HCT116 (cell line): Measurements from ENCODE around the gene BMERB1. TPM values are rescaled to one million over a fixed set of nuclear protein-coding genes. Genes with fewer than 3 reads are reported as not detected.

Experiments
- ATAC-seq: fragments of 200-7000 bp; cut with Tn5 transposase; 2 replicates; pipeline ENCODE4 v1.9.1; 2020; ENCODE audit warnings: mild to moderate bottlenecking, moderate library complexity
- BruUV-seq: library from RNA; stranded (reverse); fragments of 400-500 nt; replicated peaks from 2 replicates; lab custom pipeline; 2021; lab: Mats Ljungman, UMichigan
- CTCF ChIA-PET: fragments of 300-600 bp; sonication (Branson Sonifier 250); formaldehyde crosslinking; loops from one replicate; lab custom pipeline; 2021; ENCODE audit warnings: antibody characterized with exemption; lab: Charles Lee
- POLR2A ChIA-PET: fragments of 300-600, 350-600 bp; sonication (Branson Sonifier 250); formaldehyde crosslinking; loops from one replicate; lab custom pipeline; 2021; ENCODE audit warnings: antibody characterized with exemption; lab: Charles Lee
- RAD21 ChIA-PET, 2 experiments: fragments of 300-600 bp; sonication (Branson Sonifier 250); formaldehyde crosslinking; loops; one replicate each; lab custom pipeline; 2023; ENCODE audit warnings: low total read pairs in 2 of 2; ENCODE audit not compliant: uncharacterized antibody in 2 of 2, unreplicated experiment in 2 of 2, low non-redundant PET in 1 of 2; lab: Charles Lee
- DNase-seq: peaks from one replicate; pipeline ENCODE4 v3.0.0-alpha.2; 2010; ENCODE audit warnings: low read depth, low spot score
- H2AFZ ChIP-seq: fragments of 200-600 bp; shearing (Covaris generic), sonication (generic); 2 replicates; pipeline ENCODE4 v1.6.1; 2017; ENCODE audit warnings: low read depth, mixed run types, mixed read lengths, antibody characterized with exemption, low read length; ENCODE audit not compliant: poor library complexity, severe bottlenecking
- H3K27ac ChIP-seq: 2 replicates; pipeline ENCODE4 v1.5.1; 2012; ENCODE audit warnings: low read depth, low read length
- H3K27me3 ChIP-seq: fragments of 200-600 bp; sonication (generic); 2 replicates; pipeline ENCODE4 v1.6.1; 2016; ENCODE audit warnings: mixed run types, low read length, mixed read lengths; ENCODE audit not compliant: insufficient read depth
- H3K36me3 ChIP-seq, 2 experiments: fragments of 200-500 bp in 1 of 2; fragments of 200-600 bp in 1 of 2; sonication (Bioruptor generic) in 1 of 2; sonication (generic) in 1 of 2; 2 replicates each; pipeline versions ENCODE4 v1.5.1 to v1.6.1; 2014 to 2016; ENCODE audit warnings: low read length in 2 of 2, inconsistent platforms in 1 of 2, mixed read lengths in 1 of 2, mixed run types in 1 of 2; ENCODE audit not compliant: insufficient read depth in 2 of 2, control insufficient read depth in 1 of 2
- H3K4me1 ChIP-seq, 2 experiments: fragments of 200-600 bp in 1 of 2; sonication (generic) in 1 of 2; 2 replicates each; pipeline versions ENCODE4 v1.5.1 to v1.6.1; 2012 to 2017; ENCODE audit warnings: low read length in 2 of 2, inconsistent platforms in 1 of 2, mild to moderate bottlenecking in 1 of 2, mixed read lengths in 1 of 2, mixed run types in 1 of 2, moderate library complexity in 1 of 2; ENCODE audit not compliant: insufficient read depth in 2 of 2, control insufficient read depth in 1 of 2
- H3K4me2 ChIP-seq: fragments of 200-600 bp; sonication (generic); 2 replicates; pipeline ENCODE4 v1.6.1; 2017; ENCODE audit warnings: mixed run types, low read length, mixed read lengths
- H3K4me3 ChIP-seq, 2 experiments: fragments of 200-600 bp in 1 of 2; sonication (generic) in 1 of 2; replicated peaks in 1 of 2; 2 replicates each; pipeline ENCODE4 v1.5.1; 2011 to 2016; ENCODE audit warnings: low read length in 2 of 2, control low read depth in 1 of 2, low read depth in 1 of 2, mild to moderate bottlenecking in 1 of 2, mixed read lengths in 1 of 2, mixed run types in 1 of 2
- H3K79me2 ChIP-seq: fragments of 200-600 bp; sonication (generic); 2 replicates; pipeline ENCODE4 v1.6.1; 2017; ENCODE audit warnings: mild to moderate bottlenecking, mixed run types, low read length, moderate library complexity, mixed read lengths; ENCODE audit not compliant: insufficient read depth
- H3K9ac ChIP-seq: fragments of 200-600 bp; sonication (generic); 2 replicates; pipeline ENCODE4 v1.6.1; 2016; ENCODE audit warnings: low read length, mixed read lengths
- H3K9me2 ChIP-seq: fragments of 200-600 bp; sonication (generic), shearing (Covaris generic); 2 replicates; pipeline ENCODE4 v1.6.1; 2017; ENCODE audit warnings: mixed run types, mild to moderate bottlenecking, moderate library complexity; ENCODE audit not compliant: insufficient read depth
- H3K9me3 ChIP-seq, 2 experiments: fragments of 200-500 bp in 1 of 2; fragments of 200-600 bp in 1 of 2; sonication (Bioruptor generic) in 1 of 2; sonication (generic) in 1 of 2; 2 replicates each; pipeline ENCODE4 v1.6.1; 2014 to 2017; ENCODE audit warnings: low read length in 2 of 2, mixed read lengths in 2 of 2, inconsistent platforms in 1 of 2, low read depth in 1 of 2, mild to moderate bottlenecking in 1 of 2, mixed run types in 1 of 2, moderate library complexity in 1 of 2; ENCODE audit not compliant: control insufficient read depth in 1 of 2, insufficient read depth in 1 of 2
- H4K20me1 ChIP-seq: fragments of 200-600 bp; sonication (generic), shearing (Covaris generic); 2 replicates; pipeline ENCODE4 v1.6.1; 2017; ENCODE audit warnings: mixed run types, mild to moderate bottlenecking, moderate library complexity; ENCODE audit not compliant: insufficient read depth
- CBX3 ChIP-seq: IDR thresholded peaks from 2 replicates; pipeline ENCODE4 v1.6.1; 2012; ENCODE audit warnings: low read depth
- CEBPB ChIP-seq: IDR thresholded peaks from 2 replicates; pipeline ENCODE4 v1.6.1; 2012; ENCODE audit warnings: low read depth
- CTCF ChIP-seq, 3 experiments: fragments of 200-600 bp in 1 of 3; sonication (generic) in 1 of 3; IDR thresholded peaks in 2 of 3; conservative IDR thresholded peaks in 1 of 3; 2 replicates each; pipeline ENCODE4 v1.5.1; 2012 to 2017; ENCODE audit warnings: low read depth in 2 of 3, low read length in 2 of 3, antibody characterized with exemption in 1 of 3, borderline replicate concordance in 1 of 3, control low read depth in 1 of 3, mild to moderate bottlenecking in 1 of 3, mixed read lengths in 1 of 3, mixed run types in 1 of 3, moderate library complexity in 1 of 3; ENCODE audit not compliant: insufficient read depth in 1 of 3
- EGR1 ChIP-seq: IDR thresholded peaks from 2 replicates; pipeline ENCODE4 v1.6.1; 2012; ENCODE audit warnings: low read depth
- EZH2phosphoT487 ChIP-seq: fragments of 200-600 bp; IDR thresholded peaks from 2 replicates; pipeline ENCODE4 v1.6.1; 2018; ENCODE audit warnings: antibody characterized with exemption, borderline replicate concordance
- POLR2A ChIP-seq: IDR thresholded peaks from 2 replicates; pipeline ENCODE4 v1.7.0; 2011; ENCODE audit warnings: borderline replicate concordance; ENCODE audit not compliant: insufficient read depth, insufficient read length; ENCODE audit errors: extremely low read depth
- REST ChIP-seq: IDR thresholded peaks from 2 replicates; pipeline ENCODE4 v1.6.1; 2012; ENCODE audit warnings: low read depth
- SP1 ChIP-seq: IDR thresholded peaks from 2 replicates; pipeline ENCODE4 v1.6.1; 2012; ENCODE audit warnings: low read depth
- SRF ChIP-seq: IDR thresholded peaks from 2 replicates; pipeline ENCODE4 v1.6.1; 2012; ENCODE audit warnings: low read depth
- TCF7L2 ChIP-seq: IDR thresholded peaks from 2 replicates; pipeline ENCODE4 v1.7.0; 2011; ENCODE audit warnings: borderline replicate concordance, inconsistent platforms; ENCODE audit not compliant: insufficient read depth, insufficient read length; ENCODE audit errors: extremely low read depth
- ZNF274 ChIP-seq: fragments of 200-500 bp; sonication (Bioruptor generic); IDR thresholded peaks from 2 replicates; pipeline ENCODE4 v1.6.1; 2014; ENCODE audit warnings: mild to moderate bottlenecking, low read depth, low read length, inconsistent platforms
- intact Hi-C: fragments of 100-400 bp; cut with micrococcal nuclease; formaldehyde crosslinking; loops from 2 replicates; pipeline ENCODE4 v1.10.0; 2022
- total RNA-seq: library from RNA; stranded (reverse); gene quantifications from one replicate; pipeline ENCODE4 v1.2.1, GENCODE V29; 2021; ENCODE audit not compliant: unreplicated experiment

The BMERB1 gene
- total RNA-seq, 1 experiment from 2014 or later: 43.6 TPM

- Histone ChIP-seq H3K36me3 (no peaks in the 10 kb centered on the region), H3K27ac (no peak overlapping the region), H3K4me3 (no peak overlapping the region), H4K20me1 (no peaks in the 10 kb centered on the region), H3K4me2 (no peak overlapping the region), H3K9me2 (no peaks in the 10 kb centered on the region), H3K4me1 (peaks cover 0 to 27% of the 10 kb centered on the region in 2 experiments; a peak in 2 of 4 replicates), H3K9ac (no peak overlapping the region), H3K9me3 (no peaks in the 10 kb centered on the region), H2AFZ (no peak overlapping the region), H3K27me3 (no peaks in the 10 kb centered on the region), H3K79me2 (no peaks in the 10 kb centered on the region)
- intact Hi-C loops: no loop called here
- ChIA-PET RAD21 (no interaction called here), POLR2A (no interaction called here), CTCF (no interaction called here)
- ATAC-seq (no peak), DNase-seq (no peak)
- no TSS peak for BruUV-seq
- no peak for TF ChIP-seq ZNF274
- no peak for TF ChIP-seq TCF7L2
- TF ChIP-seq REST: no peak
- no peak for TF ChIP-seq POLR2A
- no peak for TF ChIP-seq CEBPB
- no peak for TF ChIP-seq EZH2phosphoT487
- no peak for TF ChIP-seq EGR1
- no peak for TF ChIP-seq SRF
- no peak for TF ChIP-seq SP1
- no peak for TF ChIP-seq CTCF (IDR thresholded peaks at IDR 0.05 in 2 of 3, conservative IDR thresholded peaks at IDR 0.05 in 1 of 3; ENCODE audit: borderline replicate concordance in 1 of 3, insufficient read depth in 1 of 3, low read depth in 2 of 3, low read length in 2 of 3)
- no peak for TF ChIP-seq CBX3
Observed at GRCh38 chr16:15510992-15511391, 76.6 kb downstream of the BMERB1 start.
